Measurements from ENCODE around the gene PRDM16. TPM values are rescaled to one million over a fixed set of nuclear protein-coding genes. Genes with fewer than 3 reads are reported as not detected.

PRDM16 gene
- total and polyA plus RNA-seq, 2 of the 8 experiments (the other 6 are each of a cell fraction or from before 2014, with no cell fraction given) = 0.39 to 0.43 TPM

- no peak overlapping the region for H3K9ac ChIP-seq (replicated peaks in 1 of 4; ENCODE audit: extremely low read depth in 1 of 4, low read depth in 3 of 4, low read length in 3 of 4)
- no peaks in the 10 kb centered on the region for H3K4me1 ChIP-seq (replicated peaks in 1 of 4; ENCODE audit: control insufficient read depth in 3 of 4, insufficient read depth in 4 of 4, low read length in 3 of 4)
- peaks cover 0 to 10% of the 10 kb centered on the region in 2 experiments; a peak in 2 of 4 replicates for H3K9me3 ChIP-seq (ENCODE audit: insufficient read depth in 2 of 2, low read depth in 1 of 2, low read length in 1 of 2)
- DNase-seq (ENCODE audit: low read depth in 1 of 2, low spot score in 2 of 2) (no peak), FAIRE-seq (no peak)
- H3K4ac ChIP-seq (replicated peaks; ENCODE audit: insufficient read length, low read depth, low read length) = no peak overlapping the region
- H3K23ac ChIP-seq (ENCODE audit: insufficient read length) = no peak overlapping the region
- H2AFZ ChIP-seq (ENCODE audit: low read length) = no peak overlapping the region
- no peaks in the 10 kb centered on the region for H3K27me3 ChIP-seq (replicated peaks in 1 of 4; ENCODE audit: control insufficient read depth in 3 of 4, extremely low read depth in 1 of 4, insufficient read depth in 3 of 4, low read length in 3 of 4)
- CTCF ChIA-PET (ENCODE audit: partially characterized antibody) = interaction anchor here (0.8 to 4.2 kb wide), 11 partner anchors 9 to 140 kb away, joined by 3 to 41 read pairs (median 6); no protein-coding TSS in a partner anchor
- no peak overlapping the region for H3K27ac ChIP-seq (ENCODE audit: low read depth, low read length)
- H2BK15ac ChIP-seq (ENCODE audit: low read length) = no peak overlapping the region
- no peaks in the 10 kb centered on the region for H3K79me2 ChIP-seq (ENCODE audit: control insufficient read depth in 1 of 2, insufficient read depth in 2 of 2, low read length in 2 of 2)
- H4K20me1 ChIP-seq (replicated peaks in 1 of 2; ENCODE audit: control insufficient read depth in 1 of 2, insufficient read depth in 2 of 2, low read length in 2 of 2) = peaks cover 2 to 5% of the 10 kb centered on the region in 2 experiments
- H2AK5ac ChIP-seq (ENCODE audit: low read depth, low read length) = no peak overlapping the region
- H3K18ac ChIP-seq (ENCODE audit: extremely low read depth, low read length) = no peak overlapping the region
- H2BK12ac ChIP-seq (ENCODE audit: low read depth, low read length) = no peak overlapping the region
- H3K14ac ChIP-seq (ENCODE audit: insufficient read length) = no peak overlapping the region
- H2BK5ac ChIP-seq (ENCODE audit: low read depth, low read length) = no peak overlapping the region
- H4K8ac ChIP-seq (ENCODE audit: extremely low read depth, insufficient read depth, low read length) = no peak overlapping the region
- H4K91ac ChIP-seq (replicated peaks; ENCODE audit: insufficient read length, low read length) = no peak overlapping the region
- no peak overlapping the region for H3K4me2 ChIP-seq (ENCODE audit: insufficient read depth in 1 of 2, low read depth in 2 of 2, low read length in 2 of 2)
- POLR2A ChIA-PET (ENCODE audit: partially characterized antibody) = interaction anchor here (1.0 to 3.0 kb wide), 5 partner anchors 9 to 39 kb away, joined by 3 to 18 read pairs (median 7); partner anchors contain the start of gene ARHGEF16
- no peak overlapping the region for H4K5ac ChIP-seq (ENCODE audit: insufficient read length, low read depth, low read length)
- 79% methylated on average over 12 of the region's 15 CpGs; no CpG with 5 or more reads in 1 of the 2 experiments for whole genome bisulfite sequencing, 2 experiments (ENCODE audit: extremely low coverage in 1 of 2, insufficient coverage in 1 of 2, insufficient read length in 1 of 2, insufficient replicate concordance in 2 of 2, low coverage in 1 of 2, low lambda C conversion rate in 2 of 2, missing lambda C conversion rate in 1 of 2)
- no peak overlapping the region for H3K56ac ChIP-seq (replicated peaks; ENCODE audit: insufficient read length, low read depth, low read length)
- H2BK20ac ChIP-seq (ENCODE audit: low read length) = no peak overlapping the region
- TF ChIP-seq NRF1 (IDR thresholded peaks at IDR 0.05; ENCODE audit: low read depth, low read length) = no peak
- no peak for TF ChIP-seq KDM5A (IDR thresholded peaks at IDR 0.05; ENCODE audit: low read length)
- TF ChIP-seq CEBPB (IDR thresholded peaks at IDR 0.05; ENCODE audit: low read depth, low read length) = no peak
- H3K23me2 ChIP-seq (ENCODE audit: low read depth, low read length) = no peaks in the 10 kb centered on the region
- H2BK120ac ChIP-seq (replicated peaks; ENCODE audit: low read depth, low read length) = no peak overlapping the region
- no peaks in the 10 kb centered on the region for H3K79me1 ChIP-seq (ENCODE audit: low read depth, low read length)
- H3K4me3 ChIP-seq (ENCODE audit: extremely low read depth in 1 of 4, insufficient read depth in 2 of 4, low read depth in 3 of 4, low read length in 4 of 4) = no peak overlapping the region
- peaks cover 0 to 7% (median 3%) of the 10 kb centered on the region in 4 experiments; a peak in 3 of 8 replicates for H3K36me3 ChIP-seq (ENCODE audit: control insufficient read depth in 2 of 4, insufficient read depth in 4 of 4, low read length in 3 of 4)
Measured at GRCh38 chr1:3481046-3481445, 412.0 kb downstream of the PRDM16 start.

Data from H1 (cell line).